Fibroblast of peridontal ligament (primary cell): ENCODE results near the gene GPM6B.
"Not testable (repeated sequence)": the region's sequence is repeated elsewhere in the genome, so short reads cannot be mapped to it uniquely, and the experiment has no call there.

Experiments used
- DNase-seq: peaks from one replicate; pipeline ENCODE4 v3.0.0-alpha.2; 2010; ENCODE audit errors: extremely low read depth

Gene GPM6B

GRCh38 chrX:13764765-13765164, 52.1 kb downstream of the GPM6B start:
- no peak for DNase-seq

DNA sequence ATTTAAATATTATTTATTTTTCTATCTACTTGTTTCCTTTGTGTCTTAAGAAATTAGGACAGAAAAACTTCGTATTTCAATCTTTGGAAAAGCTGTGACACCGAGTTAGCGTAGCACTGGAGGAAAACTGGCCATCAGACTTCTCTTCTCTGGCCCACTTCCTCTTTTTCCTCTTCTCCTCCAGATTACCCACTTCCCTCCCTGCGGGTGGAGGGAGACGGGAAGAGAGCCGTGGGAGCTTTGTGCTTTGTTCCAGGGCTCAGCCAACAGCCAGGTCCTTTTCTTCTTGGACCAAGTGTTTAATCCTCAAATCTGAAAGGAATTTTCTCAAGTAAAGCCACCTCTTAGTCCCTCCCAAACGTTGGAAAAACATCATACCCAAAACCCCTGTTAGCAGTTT, 52.6 kb downstream of the GPM6B start:
- no peak for DNase-seq

DNA sequence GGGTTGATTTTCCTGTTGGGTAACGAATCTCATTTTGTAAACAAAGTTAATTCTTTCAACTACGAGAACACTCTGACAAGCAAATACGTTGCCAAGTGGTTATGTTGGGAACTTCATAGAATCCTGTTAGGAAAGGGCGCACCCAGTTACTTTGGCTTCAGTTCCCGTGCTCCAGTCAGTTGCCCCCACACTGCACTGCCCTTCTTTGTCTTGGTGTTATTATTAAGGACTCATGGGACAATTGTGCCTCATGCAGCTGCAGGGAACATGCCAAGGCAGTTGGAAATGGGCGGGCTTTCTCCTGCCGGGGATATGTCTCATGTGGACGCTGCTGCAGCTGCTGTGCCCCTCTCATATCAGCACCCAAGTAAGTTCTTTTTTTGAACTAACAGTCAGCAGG, 53.4 kb downstream of the GPM6B start:
- peak; percentile 7 for DNase-seq

GRCh38 chrX:13761606-13762414, 55.1 kb downstream of the GPM6B start:
- no peak for DNase-seq

- no peak for DNase-seq
These were observed 56.5 kb downstream of the GPM6B start for GRCh38 chrX:13760426-13760825.

DNA sequence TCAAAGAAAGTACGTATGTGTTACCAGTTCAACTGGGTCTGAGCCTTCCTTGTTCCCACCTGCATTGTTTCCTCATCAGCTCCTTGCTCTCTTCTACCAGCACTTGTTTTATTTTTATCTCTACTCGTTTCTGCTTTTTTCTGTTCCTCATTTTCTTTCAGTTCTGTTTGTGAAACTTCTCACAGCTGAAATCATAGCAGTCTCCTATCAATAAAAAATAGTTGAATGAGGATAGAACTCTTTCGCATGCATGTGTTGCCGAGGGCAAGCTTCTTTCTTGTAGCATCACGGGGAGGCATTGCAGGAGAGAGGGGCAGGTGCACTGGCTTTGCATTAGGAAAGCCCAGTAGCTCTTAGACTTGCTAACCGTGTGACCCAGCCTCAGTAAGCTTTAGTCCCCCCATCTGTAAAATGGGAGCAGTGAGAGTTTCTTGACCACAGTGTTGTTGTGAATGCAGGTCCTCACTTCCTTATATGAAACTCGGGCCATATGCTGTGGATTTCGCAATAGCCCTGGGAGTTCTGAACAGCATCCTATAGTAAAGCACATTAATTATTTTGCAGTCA, 57.7 kb downstream of the GPM6B start:
- DNase-seq, result no peak

- DNase-seq, result no peak
These were observed 60.5 kb downstream of the GPM6B start for GRCh38 chrX:13756381-13756780.

- no peak for DNase-seq
These were observed 61.6 kb downstream of the GPM6B start for GRCh38 chrX:13755254-13755653.

- no peak for DNase-seq
These were observed 62.1 kb downstream of the GPM6B start for GRCh38 chrX:13754765-13755164.

DNA sequence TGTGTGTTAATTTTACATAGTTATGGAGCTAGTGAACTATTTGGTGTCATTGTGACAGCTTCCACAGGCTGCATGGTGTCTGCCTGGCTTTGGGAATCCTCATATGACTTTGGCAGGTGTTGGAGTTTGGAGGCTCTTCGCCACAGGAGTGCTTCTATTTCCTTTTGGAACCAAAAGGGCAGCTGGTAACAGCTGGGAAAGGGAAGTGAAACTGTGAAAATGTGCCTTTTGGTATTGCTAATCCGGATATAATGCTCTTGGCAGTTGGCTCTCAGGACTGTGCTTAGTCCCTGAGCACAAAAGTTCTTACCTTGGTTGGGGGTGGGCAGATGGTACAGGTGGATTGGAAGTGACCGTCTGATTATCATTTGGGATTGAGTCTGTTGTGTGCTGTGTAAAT, 64.2 kb downstream of the GPM6B start:
- DNase-seq, result no peak

- no peak for DNase-seq
These were observed 64.8 kb downstream of the GPM6B start for GRCh38 chrX:13752141-13752540.

GRCh38 chrX:13750812-13751211, 66.1 kb downstream of the GPM6B start:
- no peak for DNase-seq

DNA sequence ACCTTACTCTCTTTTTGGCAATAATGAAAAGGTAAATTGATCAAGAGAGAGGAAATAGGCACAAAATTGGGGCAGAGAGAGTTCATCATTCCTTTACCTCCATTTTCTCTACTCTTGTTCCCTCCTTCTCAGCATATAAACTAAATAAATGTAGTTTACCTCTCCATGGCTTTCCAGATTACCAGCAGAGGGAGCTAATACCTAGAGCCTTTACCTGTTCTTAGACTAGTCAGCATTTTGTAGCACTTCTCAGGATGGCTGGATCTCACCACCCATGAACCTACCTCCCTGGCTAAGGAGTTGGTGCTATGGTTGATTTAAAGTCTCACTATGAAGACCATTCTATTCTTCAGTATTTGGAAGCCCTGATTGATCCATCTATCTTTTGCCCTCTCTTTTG, 66.7 kb downstream of the GPM6B start:
- peak; percentile 38 for DNase-seq

- DNase-seq, result no peak
These were observed 68.4 kb downstream of the GPM6B start for GRCh38 chrX:13748486-13748885.

- peak; percentile 86 for DNase-seq
These were observed 69.1 kb downstream of the GPM6B start for GRCh38 chrX:13747836-13748235.

- DNase-seq, result peak; percentile 61
These were observed 74.3 kb downstream of the GPM6B start for GRCh38 chrX:13742397-13743176.

DNA sequence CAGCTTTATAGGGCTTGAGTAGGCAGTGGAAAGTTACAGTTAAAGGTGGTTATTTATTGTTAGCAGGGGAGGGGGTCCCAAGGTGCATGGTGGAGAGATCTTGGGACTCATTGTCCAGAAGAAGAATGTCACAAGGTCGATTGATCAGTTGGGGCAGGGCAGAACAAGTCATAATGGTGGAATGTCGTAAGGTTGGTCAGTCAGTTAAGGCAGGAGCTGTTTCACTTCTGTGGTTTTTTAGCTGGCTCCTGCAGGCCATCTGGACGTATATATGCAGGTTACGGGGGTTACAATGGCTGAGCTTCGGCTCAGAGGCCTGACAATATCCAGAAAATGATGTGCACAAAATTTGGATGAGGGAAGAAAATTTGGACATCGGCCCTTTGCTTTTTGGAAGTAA, 75.2 kb downstream of the GPM6B start:
- DNase-seq, result no peak

DNA sequence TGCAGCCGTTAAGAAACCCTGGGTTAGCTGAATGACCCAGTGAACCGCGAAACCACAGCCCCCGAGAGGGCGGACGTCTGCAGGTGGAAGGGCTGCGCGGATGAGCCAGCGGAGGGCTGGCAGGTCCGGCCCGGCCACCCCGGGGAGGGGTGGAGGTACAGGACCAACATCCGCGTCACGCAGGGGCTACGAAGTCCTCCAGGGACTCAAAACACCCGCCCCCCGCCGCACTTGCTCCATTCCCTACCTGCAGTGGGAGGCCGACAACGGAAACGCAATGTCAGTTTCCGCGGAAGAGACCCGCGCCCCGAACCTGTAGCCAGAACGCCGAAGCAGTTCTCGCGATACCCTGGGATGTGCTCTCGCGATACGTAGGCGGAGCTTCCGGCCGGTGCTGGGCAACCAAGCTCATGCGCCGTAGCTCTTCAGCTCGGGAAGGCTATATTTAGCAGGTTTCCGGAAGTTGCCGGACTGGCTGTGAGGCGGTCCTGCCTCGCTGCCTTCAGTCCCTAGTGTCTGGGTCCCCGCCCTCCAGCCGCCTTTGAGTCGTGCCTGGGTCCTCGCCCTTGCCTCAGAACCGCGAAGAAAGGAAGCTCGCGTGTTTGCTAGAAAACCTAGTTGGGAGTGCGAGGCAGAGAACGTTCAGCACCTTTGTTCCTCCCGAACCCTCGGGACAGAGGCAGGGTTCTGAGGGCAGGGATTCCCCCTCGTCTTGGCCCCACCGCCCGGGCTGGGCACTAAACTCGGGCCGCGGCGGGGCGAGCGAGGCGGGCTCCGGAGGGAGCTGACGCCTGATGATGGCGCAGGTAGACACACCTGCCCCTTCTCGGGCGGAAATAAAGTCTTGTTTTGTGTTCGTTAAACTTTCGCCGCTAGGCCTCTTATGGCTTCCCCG, 82.4 kb downstream of the GPM6B start, which contains the start of the genes OFD1 and TRAPPC2:
Gene OFD1 (plus strand): TSS at position 471 of the 895 bp plus-strand sequence. CDS start 324 bp downstream, at position 795.
Gene TRAPPC2 (minus strand): TSS at position 343 of the 895 bp plus-strand sequence. CDS start 14,657 bp downstream, outside the sequence.
- DNase-seq, result peak; percentile 93

- DNase-seq, result peak; percentile 37
These were observed 83.4 kb downstream of the GPM6B start for GRCh38 chrX:13733506-13733905.

GRCh38 chrX:13732246-13733067, 84.4 kb downstream of the GPM6B start:
- peak; percentile 61 for DNase-seq

DNA sequence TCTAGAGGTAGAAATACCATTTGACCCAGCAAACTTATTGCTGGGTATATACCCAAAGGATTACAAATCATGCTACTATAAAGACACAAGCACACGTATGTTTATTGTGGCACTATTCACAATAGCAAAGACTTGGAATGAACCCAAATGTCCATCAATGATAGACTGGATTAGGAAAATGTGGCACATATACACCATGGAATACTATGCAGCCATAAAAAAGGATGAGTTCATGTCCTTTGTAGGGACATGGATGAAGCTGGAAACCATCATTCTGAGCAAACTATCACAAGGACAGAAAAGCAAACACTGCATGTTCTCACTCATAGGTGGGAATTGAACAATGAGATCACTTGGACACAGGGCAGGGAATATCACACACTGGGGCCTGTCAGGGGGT, 86.4 kb downstream of the GPM6B start:
- DNase-seq, result not testable (repeated sequence)
